HG03432 (cell line): ENCODE results near the gene ELAC1.
"Not testable (repeated sequence)": the region's sequence is repeated elsewhere in the genome, so short reads cannot be mapped to it uniquely, and the experiment has no call there.

Source experiments
- ATAC-seq: cut with Tn5 transposase; IDR thresholded peaks from one replicate; pipeline ENCODE4 v1.9.1; 2021; ENCODE audit warnings: mild to moderate bottlenecking, moderate library complexity; ENCODE audit not compliant: unreplicated experiment

The ELAC1 gene

GRCh38 chr18:50972404-50972803, 4.6 kb downstream of the ELAC1 start:
- not testable (repeated sequence) for ATAC-seq

GRCh38 chr18:50973367-50974126, 5.7 kb downstream of the ELAC1 start:
- no peak for ATAC-seq

GRCh38 chr18:50977037-50977760, 9.4 kb downstream of the ELAC1 start:
- ATAC-seq, result no peak

GRCh38 chr18:50981381-50981780, 13.5 kb downstream of the ELAC1 start:
- ATAC-seq, result no peak

- ATAC-seq, result no peak
Observed at GRCh38 chr18:50982086-50982801, 14.4 kb downstream of the ELAC1 start.

GRCh38 chr18:50982802-50983179, 15.0 kb downstream of the ELAC1 start:
- no peak for ATAC-seq

- ATAC-seq, result no peak
Observed at GRCh38 chr18:50986360-50987087, 18.7 kb downstream of the ELAC1 start.

GRCh38 chr18:50987261-50987660, 19.4 kb downstream of the ELAC1 start:
- no peak for ATAC-seq

GRCh38 chr18:50989711-50990110, 21.9 kb downstream of the ELAC1 start:
- ATAC-seq, result no peak

GRCh38 chr18:50992351-50992762, 24.5 kb downstream of the ELAC1 start:
- no peak for ATAC-seq

GRCh38 chr18:50994031-50994430, 26.2 kb downstream of the ELAC1 start:
- no peak for ATAC-seq

GRCh38 chr18:51003174-51003573, 35.3 kb downstream of the ELAC1 start:
- not testable (repeated sequence) for ATAC-seq

- no peak for ATAC-seq
Observed at GRCh38 chr18:51006061-51006818, 38.4 kb downstream of the ELAC1 start.

GRCh38 chr18:51006948-51007789, 39.3 kb downstream of the ELAC1 start:
- no peak for ATAC-seq

- ATAC-seq, result no peak
Observed at GRCh38 chr18:51007790-51008139, 39.9 kb downstream of the ELAC1 start.

- ATAC-seq, result no peak
Observed at GRCh38 chr18:51009072-51009471, 41.2 kb downstream of the ELAC1 start.

GRCh38 chr18:51010218-51010617, 42.4 kb downstream of the ELAC1 start:
- ATAC-seq, result no peak

- ATAC-seq, result no peak
Observed at GRCh38 chr18:51011709-51012108, 43.9 kb downstream of the ELAC1 start.

- ATAC-seq, result no peak
Observed at GRCh38 chr18:51012441-51012840, 44.6 kb downstream of the ELAC1 start.

- no peak for ATAC-seq
Observed at GRCh38 chr18:51013259-51013658, 45.4 kb downstream of the ELAC1 start.
